PC-3 (cell line): ENCODE results near the gene SLC13A3.

ENCODE experiments used
- CTCF ChIP-seq: fragments of 300-600 bp; sonication (generic); conservative IDR thresholded peaks from 2 replicates; pipeline ENCODE4 v1.5.1; 2017; ENCODE audit warnings: antibody characterized with exemption, low read depth, mild to moderate bottlenecking, low read length
- EZH2 ChIP-seq: fragments of 300-600 bp; sonication (generic); IDR thresholded peaks from one replicate; pipeline ENCODE4 v1.6.1; 2017; ENCODE audit warnings: antibody characterized with exemption, mild to moderate bottlenecking, low read length; ENCODE audit not compliant: unreplicated experiment
- EZH2phosphoT487 ChIP-seq: fragments of 300-600 bp; sonication (generic); IDR thresholded peaks from 2 replicates; pipeline ENCODE4 v1.6.1; 2018; ENCODE audit warnings: mild to moderate bottlenecking, antibody characterized with exemption, low read length, borderline replicate concordance

DNA sequence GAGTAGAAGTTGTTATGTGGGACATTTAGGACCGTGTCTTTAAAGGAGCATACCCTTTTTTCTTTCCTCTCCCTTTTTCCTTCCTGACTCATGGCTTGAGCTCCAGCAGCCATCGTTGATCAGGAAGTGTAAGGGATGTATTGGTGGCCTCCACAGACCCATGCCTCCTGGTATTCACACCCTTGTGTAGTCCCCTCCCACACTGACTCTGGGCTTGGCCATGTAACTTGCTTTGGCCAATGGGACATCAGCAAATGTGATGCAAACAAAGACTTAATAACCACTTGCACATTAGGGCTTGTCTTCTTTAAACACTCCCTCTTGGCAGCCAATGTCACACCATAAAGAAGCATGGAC lies 18.9 kb upstream of the SLC13A3 start:
- no peak for TF ChIP-seq CTCF
- no peak for TF ChIP-seq EZH2
- TF ChIP-seq EZH2phosphoT487, result no peak
